SJSA1 (cell line): ENCODE data around the gene GSTA5. TPM values are rescaled to one million over a fixed set of nuclear protein-coding genes. Genes with fewer than 3 reads are reported as not detected.
"Not testable (repeated sequence)": the region's sequence is repeated elsewhere in the genome, so short reads cannot be mapped to it uniquely, and the experiment has no call there.

ENCODE experiments used
- DNase-seq, 2 experiments: peaks; one replicate each; pipeline ENCODE4 v3.0.0-alpha.2; 2015 to 2020; ENCODE audit warnings: low spot score in 2 of 2, low read depth in 1 of 2
- H3K27ac ChIP-seq: fragments of 250-450 bp; sonication (Bioruptor Pico); 2 replicates; pipeline ENCODE4 v1.5.1; 2020; ENCODE audit warnings: mild to moderate bottlenecking, moderate library complexity
- H3K27me3 ChIP-seq: fragments of 250-450 bp; sonication (Bioruptor Pico); replicated peaks from 2 replicates; pipeline ENCODE4 v1.5.1; 2020; ENCODE audit warnings: mild to moderate bottlenecking, moderate library complexity
- H3K36me3 ChIP-seq: fragments of 250-450 bp; sonication (Bioruptor Pico); 2 replicates; pipeline ENCODE4 v1.5.1; 2020; ENCODE audit warnings: mild to moderate bottlenecking
- H3K4me1 ChIP-seq: fragments of 250-450 bp; sonication (Bioruptor Pico); replicated peaks from 2 replicates; pipeline ENCODE4 v1.6.1; 2021; ENCODE audit warnings: mild to moderate bottlenecking
- H3K4me3 ChIP-seq: fragments of 250-450 bp; sonication (Bioruptor Pico); 2 replicates; pipeline ENCODE4 v1.5.1; 2020; ENCODE audit warnings: mild to moderate bottlenecking
- H3K9me3 ChIP-seq: fragments of 250-450 bp; sonication (Bioruptor Pico); replicated peaks from 2 replicates; pipeline ENCODE4 v1.5.1; 2020; ENCODE audit warnings: mild to moderate bottlenecking
- total RNA-seq: library from RNA; depleted of rRNA; stranded (reverse); fragments of >200 nt; shearing (Covaris generic); gene quantifications from 2 replicates; pipeline ENCODE4 v1.2.3, GENCODE V29; 2014; rRNA removed

Gene GSTA5
- total RNA-seq, 1 experiment from 2014 or later: not detected

DNA sequence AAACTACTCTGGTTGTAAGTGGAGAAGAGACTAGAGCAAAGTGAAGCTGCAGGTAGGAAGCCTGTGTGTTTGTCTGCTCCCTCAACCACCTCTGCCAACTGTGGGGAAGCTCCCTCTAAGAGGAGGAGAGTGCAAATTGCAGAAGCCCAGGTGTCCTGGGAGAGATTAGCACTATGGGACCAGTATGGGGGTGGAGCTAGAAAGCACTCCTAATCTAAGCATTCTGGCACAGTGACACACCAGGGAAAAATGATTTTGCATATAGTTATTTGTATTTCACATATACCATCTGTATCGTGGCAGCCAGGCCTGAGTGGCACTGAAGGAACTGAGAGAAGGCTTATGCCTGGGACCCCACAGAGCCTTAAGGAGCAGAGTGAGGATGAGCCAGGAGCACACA lies 49.8 kb downstream of the GSTA5 start:
- peak overlapping the region; percentile 79; the same call in 1 of the 2 replicates for H3K27ac ChIP-seq
- H3K36me3 ChIP-seq: no peaks in the 10 kb centered on the region
- 0 out of 2 replicates have a peak, but pooled peaks cover 2% of the 10 kb centered on the region for H3K9me3 ChIP-seq
- DNase-seq: no peak
- peaks cover 26% of the 10 kb centered on the region for H3K4me1 ChIP-seq
- H3K27me3 ChIP-seq: no peaks in the 10 kb centered on the region
- no peak overlapping the region for H3K4me3 ChIP-seq

DNA sequence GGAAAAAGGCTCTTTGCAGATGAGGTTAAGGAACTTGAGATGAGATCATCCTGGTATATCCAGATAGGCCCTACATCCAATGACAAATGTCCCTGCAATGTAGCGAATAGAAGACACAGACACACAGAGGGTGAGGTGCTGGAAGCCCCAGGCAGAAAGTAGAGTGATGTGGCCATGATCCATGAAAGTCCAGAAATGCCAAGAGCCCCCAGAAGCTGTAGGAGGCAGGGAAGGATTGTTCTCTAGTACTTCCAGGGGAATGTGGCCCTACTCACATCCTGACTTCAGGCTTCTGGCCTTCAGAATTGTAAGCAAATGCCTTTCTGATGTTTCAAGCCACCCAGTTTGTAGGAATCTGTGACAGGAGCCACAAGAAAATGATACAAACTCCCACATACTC lies 51.0 kb downstream of the GSTA5 start:
- Histone ChIP-seq H3K27ac (peak overlapping the region; percentile 79), H3K4me1 (peaks cover 26% of the 10 kb centered on the region)
- peak; percentile 74 to 77 for DNase-seq

DNA sequence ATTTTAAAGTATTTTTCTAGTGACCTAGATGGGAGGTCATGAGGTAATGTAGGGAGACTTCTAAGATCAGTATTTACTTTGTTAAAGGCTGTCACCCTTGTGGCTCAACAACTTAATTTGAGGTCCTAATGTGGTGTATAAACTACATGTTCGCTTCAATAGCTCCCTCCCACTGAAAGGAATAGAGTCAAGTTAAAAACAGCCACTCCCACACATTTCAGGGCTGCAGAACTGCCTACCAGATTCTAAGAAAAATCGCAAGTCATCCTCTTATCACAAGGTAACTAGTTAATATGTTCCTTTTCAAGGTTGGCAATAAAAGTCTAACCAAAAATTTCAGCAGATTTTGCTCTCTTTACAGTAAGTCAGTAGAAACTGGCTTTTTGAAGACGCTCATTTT lies 52.1 kb downstream of the GSTA5 start:
- Histone ChIP-seq H3K4me1 (peaks cover 26% of the 10 kb centered on the region), H3K27ac (peak overlapping the region; percentile 79), H3K4me3 (no peak overlapping the region), H3K9me3 (0 out of 2 replicates have a peak, but pooled peaks cover 2% of the 10 kb centered on the region), H3K36me3 (no peaks in the 10 kb centered on the region), H3K27me3 (no peaks in the 10 kb centered on the region)
- peak in 1 of 2 experiments; percentile 25 for DNase-seq

More for the DNA sequence above, 51.0 kb downstream of the GSTA5 start:
- H3K9me3 ChIP-seq, H3K36me3 ChIP-seq, H3K4me3 ChIP-seq, H3K27me3 ChIP-seq: not testable (repeated sequence)

DNA sequence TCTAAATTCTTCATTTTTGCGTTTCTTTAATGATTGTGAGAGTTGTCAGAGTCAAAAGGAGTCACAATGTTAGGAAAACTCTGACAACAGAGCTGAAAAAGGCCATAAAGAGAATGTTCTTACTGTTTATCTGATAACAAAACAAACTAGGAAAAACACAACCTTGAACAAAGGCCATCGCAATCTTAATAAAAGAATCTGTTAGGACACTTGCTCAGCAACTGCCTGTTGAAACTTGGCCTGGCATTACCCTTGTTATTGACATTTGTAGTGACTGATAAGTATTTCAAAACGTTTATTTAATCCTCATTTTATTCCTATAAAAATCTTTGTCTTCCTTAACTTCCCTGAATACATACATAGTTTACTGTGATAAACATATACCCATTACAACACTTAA lies 52.7 kb downstream of the GSTA5 start:
- no peak for DNase-seq
- Histone ChIP-seq H3K4me1 (peaks cover 27% of the 10 kb centered on the region), H3K36me3 (no peaks in the 10 kb centered on the region), H3K4me3 (no peak overlapping the region), H3K9me3 (0 out of 2 replicates have a peak, but pooled peaks cover 2% of the 10 kb centered on the region), H3K27ac (no peak overlapping the region), H3K27me3 (no peaks in the 10 kb centered on the region)

DNA sequence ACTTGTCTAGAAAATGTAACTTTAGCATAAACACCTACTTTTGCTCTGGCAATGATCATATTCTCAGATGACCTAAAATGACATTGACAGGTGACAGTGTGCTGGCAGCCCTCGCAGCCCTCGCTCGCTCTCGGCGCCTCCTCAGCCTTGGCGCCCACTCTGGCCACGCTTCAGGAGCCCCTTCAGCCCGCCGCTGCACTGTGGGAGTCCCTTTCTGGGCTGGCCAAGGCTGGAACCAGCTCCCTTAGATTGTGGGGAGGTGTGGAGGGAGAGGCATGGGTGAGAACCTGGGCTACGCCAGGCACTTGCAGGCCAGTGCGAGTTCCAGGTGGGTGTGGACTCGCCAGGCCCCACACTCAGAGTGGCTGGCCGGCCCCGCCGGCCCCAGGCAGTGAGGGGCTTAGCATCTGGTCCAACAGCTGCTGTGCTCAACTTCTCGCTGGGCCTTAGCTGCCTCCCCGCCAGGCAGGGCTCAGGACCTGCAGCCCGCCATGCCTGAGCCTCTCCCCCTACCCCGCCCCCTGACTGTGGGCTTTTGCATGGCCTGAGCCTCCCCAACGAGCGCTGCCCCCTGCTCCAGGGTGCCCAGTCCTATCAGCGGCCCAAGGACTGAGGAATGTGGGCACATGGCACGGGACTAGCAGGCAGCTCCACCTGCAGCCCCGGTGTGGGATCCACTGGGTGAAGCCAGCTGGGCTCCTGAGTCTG lies 54.2 kb downstream of the GSTA5 start:
- no peak for DNase-seq
- H3K36me3 ChIP-seq: no peaks in the 10 kb centered on the region
- H3K9me3 ChIP-seq: 0 out of 2 replicates have a peak, but pooled peaks cover 2% of the 10 kb centered on the region
- no peak overlapping the region for H3K4me3 ChIP-seq
- peaks cover 29% of the 10 kb centered on the region for H3K4me1 ChIP-seq
- no peak overlapping the region for H3K27ac ChIP-seq
- H3K27me3 ChIP-seq: no peaks in the 10 kb centered on the region

DNA sequence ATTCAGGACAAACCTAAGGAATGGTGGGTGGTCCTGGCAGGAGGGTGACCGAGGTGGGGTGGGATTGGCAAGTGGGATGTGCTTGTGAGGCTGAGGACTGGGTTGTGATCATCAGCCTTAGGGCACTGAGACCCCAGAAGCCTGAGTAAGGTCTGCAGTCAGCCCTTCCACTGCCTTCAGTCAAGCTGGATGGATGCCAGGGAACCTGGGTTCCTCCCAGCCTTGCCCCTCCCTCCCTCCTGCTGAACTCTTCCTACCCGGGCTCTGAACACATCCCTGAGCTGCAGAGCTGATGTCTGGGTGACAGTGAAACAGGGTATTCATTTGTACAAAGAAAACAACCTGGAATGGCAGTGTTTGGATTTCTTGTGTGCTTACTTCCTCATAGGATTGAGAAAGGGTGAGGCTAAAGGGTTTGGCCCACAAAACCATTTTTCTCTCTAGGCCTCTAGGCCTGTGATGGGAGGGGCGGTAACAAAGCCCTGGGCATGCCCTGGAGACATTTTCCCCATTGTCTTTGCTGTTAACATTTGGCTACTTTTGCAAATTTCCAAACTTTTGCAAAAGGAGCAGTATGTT lies 57.8 kb downstream of the GSTA5 start:
- not testable (repeated sequence) for H3K4me3 ChIP-seq, H3K9me3 ChIP-seq, H3K36me3 ChIP-seq, H3K27ac ChIP-seq, H3K4me1 ChIP-seq, H3K27me3 ChIP-seq
- peak in 1 of 2 experiments; percentile 19 for DNase-seq

DNA sequence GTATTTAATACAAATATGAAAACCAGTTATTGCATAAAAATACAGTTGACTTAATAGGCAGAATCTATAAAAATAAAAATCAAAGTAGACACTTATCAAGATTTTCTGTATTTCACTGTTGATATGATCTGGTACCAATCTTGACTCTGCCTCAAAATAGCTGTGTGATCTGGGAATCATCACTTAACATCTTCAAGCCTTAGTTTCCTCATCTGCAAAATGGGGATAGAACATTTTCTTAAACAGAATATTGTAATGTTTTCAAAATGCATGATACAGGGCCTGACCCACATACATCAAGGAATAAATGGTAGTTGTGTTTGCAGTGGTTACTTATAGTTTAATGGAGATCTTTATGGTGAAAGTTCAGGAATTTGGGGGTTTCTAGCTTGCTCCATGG lies 58.4 kb downstream of the GSTA5 start:
- not testable (repeated sequence) for H3K9me3 ChIP-seq, H3K4me1 ChIP-seq

More for the DNA sequence above, 58.4 kb downstream of the GSTA5 start:
- H3K27ac ChIP-seq, H3K27me3 ChIP-seq, DNase-seq, H3K4me3 ChIP-seq, H3K36me3 ChIP-seq: not testable (repeated sequence)

Other genes with a start within 250 kb of the GSTA5 start
- gene TMEM14A, start 169.7 kb downstream of the GSTA5 start, total RNA-seq: 78.6 and 91.0 TPM in 2 replicates
- not detected in 2 replicates for gene GSTA2, start 77.3 kb downstream of the GSTA5 start, total RNA-seq
- gene GSTA1, start 37.0 kb downstream of the GSTA5 start, total RNA-seq: 8.5 and 8.7 TPM in 2 replicates
- gene GSTA3, start 68.9 kb upstream of the GSTA5 start, total RNA-seq: not detected in 2 replicates
- 25.8 and 46.8 TPM in 2 replicates for gene GSTA4, start 154.5 kb upstream of the GSTA5 start, total RNA-seq
- 11.4 and 18.6 TPM in 2 replicates for gene CILK1, start 221.0 kb upstream of the GSTA5 start, total RNA-seq
- gene FBXO9, start 224.6 kb upstream of the GSTA5 start, total RNA-seq: 39.6 and 44.6 TPM in 2 replicates